OCI-LY7 (cell line): ENCODE data around the gene ASB1. TPM values are rescaled to one million over a fixed set of nuclear protein-coding genes. Genes with fewer than 3 reads are reported as not detected.

Source experiments
- BruUV-seq: library from RNA; stranded (reverse); fragments of 400-500 nt; replicated peaks from 2 replicates; lab custom pipeline; 2021; lab: Mats Ljungman, UMichigan
- CTCF ChIA-PET: fragments of 300-600 bp; sonication (Branson Sonifier 250); formaldehyde crosslinking; loops from one replicate; lab custom pipeline; 2022; ENCODE audit warnings: antibody characterized with exemption; ENCODE audit not compliant: unreplicated experiment; lab: Charles Lee
- POLR2A ChIA-PET: fragments of 300-600 bp; sonication (Branson Sonifier 250); formaldehyde crosslinking; loops from one replicate; lab custom pipeline; 2022; ENCODE audit warnings: antibody characterized with exemption; lab: Charles Lee
- DNase-seq: peaks from one replicate; pipeline ENCODE4 v3.0.0-alpha.2; 2015; ENCODE audit warnings: low spot score
- H2AFZ ChIP-seq: fragments of 200-600 bp; sonication (generic), shearing (Covaris generic); 2 replicates; pipeline ENCODE4 v1.6.1; 2014; ENCODE audit warnings: mild to moderate bottlenecking, antibody characterized with exemption, low read length, moderate library complexity
- H3K27ac ChIP-seq: fragments of 200-600 bp; sonication (generic); 2 replicates; pipeline ENCODE4 v1.5.1; 2014; ENCODE audit warnings: mixed run types, low read depth, mild to moderate bottlenecking, moderate library complexity, low read length, inconsistent platforms; ENCODE audit not compliant: poor library complexity, severe bottlenecking
- H3K36me3 ChIP-seq: fragments of 200-600 bp; sonication (generic); 2 replicates; pipeline ENCODE4 v1.6.1; 2014; ENCODE audit warnings: mild to moderate bottlenecking, antibody characterized with exemption, low read length, moderate library complexity, mixed read lengths; ENCODE audit not compliant: insufficient read depth
- H3K4me1 ChIP-seq: fragments of 200-600 bp; sonication (generic); 2 replicates; pipeline ENCODE4 v1.5.1; 2014; ENCODE audit warnings: mild to moderate bottlenecking, low read length; ENCODE audit not compliant: insufficient read depth, poor library complexity, severe bottlenecking
- H3K4me2 ChIP-seq: fragments of 200-600 bp; sonication (generic); 2 replicates; pipeline ENCODE4 v1.6.1; 2014; ENCODE audit warnings: mild to moderate bottlenecking, low read length
- H3K4me3 ChIP-seq: fragments of 200-600 bp; sonication (generic); 2 replicates; pipeline ENCODE4 v1.5.1; 2014; ENCODE audit warnings: mild to moderate bottlenecking, low read depth, low read length; ENCODE audit not compliant: poor library complexity, severe bottlenecking
- H3K79me2 ChIP-seq: fragments of 200-600 bp; sonication (generic); 2 replicates; pipeline ENCODE4 v1.6.1; 2016; ENCODE audit warnings: low read depth, mild to moderate bottlenecking, low read length, moderate library complexity, mixed read lengths; ENCODE audit not compliant: insufficient read depth
- H3K9me2 ChIP-seq: fragments of 200-600 bp; sonication (generic); 2 replicates; pipeline ENCODE4 v1.6.1; 2016; ENCODE audit warnings: mild to moderate bottlenecking, low read length, mixed read lengths; ENCODE audit not compliant: insufficient read depth
- H3K9me3 ChIP-seq: fragments of 200-600 bp; sonication (generic); 2 replicates; pipeline ENCODE4 v1.6.1; 2014; ENCODE audit warnings: mild to moderate bottlenecking, mixed run types, low read length, mixed read lengths
- H4K20me1 ChIP-seq: fragments of 200-600 bp; sonication (generic); 2 replicates; pipeline ENCODE4 v1.6.1; 2014; ENCODE audit warnings: mild to moderate bottlenecking, antibody characterized with exemption, low read length, moderate library complexity, mixed read lengths; ENCODE audit not compliant: insufficient read depth
- CTCF ChIP-seq: fragments of 200-600 bp; sonication (generic); conservative IDR thresholded peaks from 2 replicates; pipeline ENCODE4 v1.5.1; 2014; ENCODE audit warnings: mild to moderate bottlenecking, antibody characterized with exemption, low read length, moderate library complexity, mixed read lengths
- EZH2phosphoT487 ChIP-seq: fragments of 200-600 bp; sonication (generic); IDR thresholded peaks from 2 replicates; pipeline ENCODE4 v1.6.1; 2018; ENCODE audit warnings: low read depth, borderline replicate concordance, mild to moderate bottlenecking, mixed run types, antibody characterized with exemption, low read length, moderate library complexity, mixed read lengths
- intact Hi-C: fragments of 100-400 bp; cut with micrococcal nuclease; formaldehyde crosslinking; loops from one replicate; pipeline ENCODE4 v1.10.0; 2022; ENCODE audit not compliant: unreplicated experiment
- total RNA-seq, 2 experiments: library from RNA; depleted of rRNA in 1 of 2; stranded (reverse); fragments of >200 nt in 1 of 2; shearing (Covaris generic) in 1 of 2; gene quantifications; 2 replicates each; pipeline ENCODE4 v1.2.3, GENCODE V29; 2014 to 2022

The ASB1 gene
- total RNA-seq, 2 experiments from 2014 or later: 19.4 to 37.7 TPM

GRCh38 chr2:238440331-238440730 is 13.6 kb downstream of the ASB1 start:
- Histone ChIP-seq H3K9me3 (no peaks in the 10 kb centered on the region), H4K20me1 (no peaks in the 10 kb centered on the region), H3K27ac (no peak overlapping the region), H3K4me3 (no peak overlapping the region), H3K4me2 (no peak overlapping the region), H2AFZ (no peak overlapping the region), H3K9me2 (no peaks in the 10 kb centered on the region), H3K36me3 (peaks cover 81% of the 10 kb centered on the region), H3K4me1 (no peaks in the 10 kb centered on the region), H3K79me2 (peaks cover 25% of the 10 kb centered on the region; the same call in 1 of the 2 replicates)
- BruUV-seq: no TSS peak
- DNase-seq: no peak
- intact Hi-C loops: no loop called here
- ChIA-PET POLR2A (no interaction called here), CTCF (no interaction called here)
- TF ChIP-seq EZH2phosphoT487 (no peak), CTCF (no peak)

GRCh38 chr2:238440767-238441166 is 14.0 kb downstream of the ASB1 start:
- Histone ChIP-seq H3K4me1 (no peaks in the 10 kb centered on the region), H3K9me3 (no peaks in the 10 kb centered on the region), H3K36me3 (peaks cover 81% of the 10 kb centered on the region), H3K79me2 (peaks cover 25% of the 10 kb centered on the region; the same call in 1 of the 2 replicates), H2AFZ (no peak overlapping the region), H3K9me2 (no peaks in the 10 kb centered on the region), H3K27ac (no peak overlapping the region), H4K20me1 (no peaks in the 10 kb centered on the region), H3K4me2 (no peak overlapping the region), H3K4me3 (no peak overlapping the region)
- ChIA-PET CTCF (no interaction called here), POLR2A (interaction anchor here (0.6 kb wide), 1 partner anchor 128 kb away, joined by 3 read pairs; no protein-coding TSS in a partner anchor)
- intact Hi-C loops: no loop called here
- TF ChIP-seq CTCF (no peak), EZH2phosphoT487 (no peak)
- no TSS peak for BruUV-seq
- no peak for DNase-seq

GRCh38 chr2:238441262-238442114 is 14.8 kb downstream of the ASB1 start:
- H3K4me1 ChIP-seq: no peaks in the 10 kb centered on the region
- no peak overlapping the region for H3K4me3 ChIP-seq
- no peaks in the 10 kb centered on the region for H3K9me3 ChIP-seq

More at GRCh38 chr2:238441262-238442114, 14.8 kb downstream of the ASB1 start:
- ChIA-PET POLR2A (interaction anchor here (0.6 to 1.6 kb wide), 2 partner anchors 13 to 129 kb away, joined by 3 read pairs; no protein-coding TSS in a partner anchor), CTCF (no interaction called here)
- no TSS peak for BruUV-seq
- peaks cover 85% of the 10 kb centered on the region for H3K36me3 ChIP-seq
- no peak overlapping the region for H3K4me2 ChIP-seq
- no peak for DNase-seq
- TF ChIP-seq CTCF (no peak), EZH2phosphoT487 (no peak)
- no peak overlapping the region for H2AFZ ChIP-seq
- no peaks in the 10 kb centered on the region for H4K20me1 ChIP-seq
- H3K27ac ChIP-seq: no peak overlapping the region
- intact Hi-C loops: no loop called here
- no peaks in the 10 kb centered on the region for H3K9me2 ChIP-seq
- peaks cover 25% of the 10 kb centered on the region; the same call in 1 of the 2 replicates for H3K79me2 ChIP-seq
